ENCODE data around the gene TM6SF1.

TM6SF1 gene

DNA sequence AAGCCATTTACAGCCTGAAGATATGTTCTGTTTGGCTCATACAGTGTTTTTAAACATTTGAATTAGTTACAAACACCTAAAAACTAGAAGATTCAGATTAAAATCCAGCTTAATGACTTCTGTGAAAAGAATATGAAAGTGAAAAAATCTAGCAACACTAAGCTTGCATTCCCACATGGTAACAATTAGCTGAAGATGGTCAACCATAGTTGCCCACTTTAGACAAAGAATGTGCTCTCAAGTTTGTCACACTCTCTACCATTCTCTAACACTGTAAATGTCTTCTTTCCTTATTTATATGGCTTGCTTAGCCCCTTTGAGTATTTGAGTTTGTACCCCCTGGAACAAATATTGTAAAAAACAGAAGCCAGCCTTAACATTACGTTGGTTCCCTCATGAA, 67.4 kb downstream of the TM6SF1 start:
- no peak for DNase-seq (ENCODE audit: low read depth, low spot score)

DNA sequence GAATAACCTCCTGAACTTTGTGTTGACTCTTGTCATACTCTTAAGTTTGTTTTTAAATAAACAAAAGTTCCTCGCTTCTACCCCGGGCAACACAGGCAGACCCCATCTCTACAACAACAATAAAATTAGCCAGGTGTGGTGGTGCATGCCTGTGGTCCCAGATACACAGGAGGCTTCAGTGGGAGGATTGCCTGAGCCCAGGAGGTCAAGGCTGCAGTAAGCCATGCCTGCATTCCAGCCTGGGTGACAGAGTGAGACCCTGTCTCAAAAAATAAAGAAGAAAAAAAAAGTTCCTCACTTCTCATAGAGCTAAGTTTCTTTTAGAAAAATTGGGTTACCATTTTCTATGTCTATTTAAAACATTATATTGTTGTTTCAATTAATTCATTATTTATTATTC, 70.9 kb downstream of the TM6SF1 start:
- no peak for DNase-seq (ENCODE audit: low read depth, low spot score)

DNA sequence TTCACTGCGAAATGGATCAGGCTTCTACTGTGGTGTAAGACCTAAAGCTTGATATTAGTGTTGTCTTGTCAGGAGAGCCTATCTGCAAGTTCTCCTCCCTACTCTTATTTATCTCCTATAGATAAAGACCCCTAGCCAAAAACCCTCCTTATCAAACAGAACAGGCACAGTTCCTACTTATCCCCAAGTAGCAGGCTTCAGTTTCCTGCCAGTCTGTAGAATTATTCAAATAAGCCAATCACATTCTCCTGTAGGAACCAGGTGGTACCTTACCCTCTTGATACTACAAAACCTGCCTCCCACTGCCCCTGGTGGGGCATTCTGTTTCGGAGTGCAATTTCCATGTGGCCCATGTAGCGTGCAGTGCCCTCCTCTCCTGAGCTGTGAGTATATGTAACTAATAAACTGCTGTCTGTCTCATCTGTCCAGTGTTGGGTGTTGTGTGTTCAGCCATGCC, 71.5 kb downstream of the TM6SF1 start:
- DNase-seq (ENCODE audit: low read depth, low spot score) = no peak

DNA sequence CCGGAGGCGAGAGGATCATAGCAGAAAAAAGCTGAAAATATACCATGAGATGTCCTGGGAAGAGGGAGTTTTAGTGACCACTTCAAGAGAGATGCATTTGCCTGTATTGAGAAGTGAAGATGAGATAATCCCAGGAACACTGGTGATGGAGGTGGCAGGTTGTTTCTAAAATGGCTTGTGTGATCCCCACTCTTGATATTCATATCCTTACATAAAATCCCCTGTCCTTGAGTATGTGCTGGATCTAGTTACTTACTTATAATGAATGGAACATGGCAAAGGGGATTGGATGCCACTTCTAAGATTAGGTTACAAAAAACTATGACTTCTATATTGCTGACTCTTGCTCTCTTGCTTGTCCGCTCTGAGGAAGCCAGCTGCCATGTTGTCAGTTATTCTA, 78.1 kb downstream of the TM6SF1 start:
- DNase-seq (ENCODE audit: low read depth, low spot score) = no peak

Data from activated CD4-positive, CD25-positive, alpha-beta regulatory T cell treated with anti-CD3 and anti-CD28 coated beads, Interleukin-2, amount 50 U/mL, for 16 hours (primary cell).